ENCODE data around the gene DCTN3.
"Not testable (repeated sequence)": the region's sequence is repeated elsewhere in the genome, so short reads cannot be mapped to it uniquely, and the experiment has no call there.

DCTN3 gene

DNA sequence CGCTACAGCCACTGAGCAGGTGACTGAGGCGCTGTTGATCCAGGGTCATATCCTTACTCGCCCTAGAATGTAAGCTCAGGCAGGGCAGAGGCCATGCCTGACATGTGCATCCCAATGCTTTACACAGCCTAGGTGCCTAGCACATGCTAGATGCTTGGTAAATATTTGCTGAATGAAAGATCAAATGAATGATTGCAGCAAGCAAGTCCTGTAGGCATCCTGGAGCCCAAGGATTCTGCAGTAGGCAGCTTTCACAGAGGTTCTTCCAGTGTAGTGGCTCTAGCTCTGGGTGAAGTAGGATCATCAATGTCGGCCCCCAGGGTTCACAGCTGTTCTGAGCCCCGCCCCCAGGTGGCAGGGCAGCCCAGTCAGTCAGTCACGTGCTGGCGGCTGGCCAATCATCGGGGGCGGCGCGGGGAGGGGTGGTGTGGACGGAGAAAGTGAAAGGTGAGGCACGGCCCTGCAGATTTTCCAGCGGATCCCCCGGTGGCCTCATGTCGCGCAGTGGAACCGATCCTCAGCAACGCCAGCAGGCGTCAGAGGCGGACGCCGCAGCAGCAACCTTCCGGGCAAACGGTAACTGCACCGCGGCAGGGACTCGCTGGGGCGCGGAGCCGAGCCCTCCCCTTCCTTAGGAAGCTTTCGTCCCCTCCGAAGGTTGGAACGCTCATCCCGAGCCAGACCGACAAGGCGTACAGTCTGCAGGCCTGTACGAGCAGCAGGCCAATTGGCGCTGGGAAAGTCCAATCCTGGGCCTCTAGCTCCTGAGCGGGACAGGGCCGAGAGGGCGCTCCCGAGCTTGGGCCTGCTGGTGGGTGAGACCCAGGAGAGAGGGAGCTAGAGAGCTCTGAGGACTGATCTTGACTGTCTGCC lies 26.2 kb upstream of the DCTN3 start, which contains the start of gene GALT:
Gene GALT (plus strand): TSS at position 465 of the 873 bp plus-strand sequence. CDS start 30 bp downstream, at position 495.
- Histone ChIP-seq H3K9me3 (ENCODE audit: insufficient read depth, low read depth, low read length) (no peaks in the 10 kb centered on the region), H3K36me3 (ENCODE audit: insufficient read depth, low read length) (peaks cover 24% of the 10 kb centered on the region), H3K9ac (ENCODE audit: low read depth, low read length) (peak within 1 kb of the TSS; percentile 79), H3K27ac (ENCODE audit: low read depth, low read length) (peak within 1 kb of the TSS; percentile 84), H3K27me3 (ENCODE audit: insufficient read depth, low read length) (no peaks in the 10 kb centered on the region), H3K4me3 (ENCODE audit: low read length) (peak within 1 kb of the TSS; percentile 91), H3K4me1 (ENCODE audit: insufficient read depth, low read length) (peaks cover 19% of the 10 kb centered on the region)
- 7% methylated on average over 43 of the region's 43 CpGs for WGBS

DNA sequence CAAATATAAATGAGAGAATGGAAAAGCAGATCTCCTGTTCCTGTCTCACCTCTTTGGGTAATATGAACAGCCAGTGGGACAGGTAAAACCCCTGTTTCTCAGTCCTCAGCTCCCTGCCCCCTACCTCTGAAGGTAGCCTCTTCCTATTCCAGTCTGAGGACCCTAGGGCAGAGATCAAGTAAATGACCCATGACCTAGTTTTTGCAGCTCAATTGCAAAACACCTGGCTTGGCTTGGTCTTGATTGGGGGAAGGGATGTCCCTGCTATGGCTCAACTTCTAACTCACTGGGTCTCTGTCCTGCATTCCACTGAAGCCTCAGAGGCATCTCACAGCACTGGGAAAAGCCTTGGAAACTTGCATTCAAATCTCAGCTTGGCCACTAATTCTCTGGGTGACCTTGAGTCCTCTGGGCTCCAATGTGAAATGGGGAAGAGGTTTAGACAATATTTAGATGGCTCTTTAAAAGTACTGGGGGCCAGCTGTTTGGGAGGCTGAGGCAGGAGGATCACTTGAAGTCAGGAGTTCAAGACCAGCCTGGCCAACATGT lies 24.5 kb upstream of the DCTN3 start:
- Histone ChIP-seq H3K9me3 (ENCODE audit: insufficient read depth, low read depth, low read length) (no peaks in the 10 kb centered on the region), H3K27ac (ENCODE audit: low read depth, low read length) (peak overlapping the region; percentile 63; the same call in 1 of the 2 replicates), H3K4me1 (ENCODE audit: insufficient read depth, low read length) (peaks cover 19% of the 10 kb centered on the region), H3K27me3 (ENCODE audit: insufficient read depth, low read length) (no peaks in the 10 kb centered on the region), H3K9ac (ENCODE audit: low read depth, low read length) (no peak overlapping the region), H3K36me3 (ENCODE audit: insufficient read depth, low read length) (peaks cover 17% of the 10 kb centered on the region), H3K4me3 (ENCODE audit: low read length) (no peak overlapping the region)

- Histone ChIP-seq H3K9me3 (ENCODE audit: insufficient read depth, low read depth, low read length) (no peaks in the 10 kb centered on the region), H3K27ac (ENCODE audit: low read depth, low read length) (no peak overlapping the region), H3K27me3 (ENCODE audit: insufficient read depth, low read length) (peaks cover 2% of the 10 kb centered on the region; the same call in 1 of the 2 replicates), H3K4me3 (ENCODE audit: low read length) (no peak overlapping the region), H3K9ac (ENCODE audit: low read depth, low read length) (no peak overlapping the region), H3K36me3 (ENCODE audit: insufficient read depth, low read length) (no peaks in the 10 kb centered on the region), H3K4me1 (ENCODE audit: insufficient read depth, low read length) (peaks cover 22% of the 10 kb centered on the region)
- 85% methylated on average over 1 of the region's 1 CpG for WGBS
Observed at GRCh38 chr9:34642679-34643078, 22.4 kb upstream of the DCTN3 start.

GRCh38 chr9:34639322-34639721 lies 19.0 kb upstream of the DCTN3 start:
- H3K27me3 ChIP-seq (ENCODE audit: insufficient read depth, low read length); H3K4me3 ChIP-seq (ENCODE audit: low read length); H3K27ac ChIP-seq (ENCODE audit: low read depth, low read length); H3K9ac ChIP-seq (ENCODE audit: low read depth, low read length); H3K4me1 ChIP-seq (ENCODE audit: insufficient read depth, low read length); H3K36me3 ChIP-seq (ENCODE audit: insufficient read depth, low read length); H3K9me3 ChIP-seq (ENCODE audit: insufficient read depth, low read depth, low read length): not testable (repeated sequence)
- 93% methylated on average over 8 of the region's 8 CpGs for WGBS

DNA sequence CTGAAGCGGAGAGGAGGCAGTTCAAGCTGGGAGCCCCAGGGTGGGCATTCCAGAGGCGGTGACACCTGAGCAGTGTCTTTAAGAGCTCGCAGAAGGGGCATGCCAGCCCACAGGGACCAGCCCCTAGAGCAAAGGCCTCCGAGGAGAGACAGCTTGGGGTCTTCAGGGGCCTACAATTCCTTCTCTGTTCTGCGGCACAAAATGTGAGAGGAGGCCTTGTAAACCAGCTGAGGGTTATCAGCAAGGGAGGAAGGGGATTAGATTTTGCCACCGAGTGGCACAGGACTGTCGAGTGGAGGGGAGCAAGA lies 17.8 kb upstream of the DCTN3 start:
- H3K9me3 ChIP-seq (ENCODE audit: insufficient read depth, low read depth, low read length) = no peaks in the 10 kb centered on the region
- H3K27ac ChIP-seq (ENCODE audit: low read depth, low read length) = peak overlapping the region; percentile 55; the same call in 1 of the 2 replicates
- H3K4me3 ChIP-seq (ENCODE audit: low read length) = peak overlapping the region; percentile 74
- peaks cover 8% of the 10 kb centered on the region for H3K36me3 ChIP-seq (ENCODE audit: insufficient read depth, low read length)
- 22% methylated on average over 7 of the region's 7 CpGs for WGBS
- H3K27me3 ChIP-seq (ENCODE audit: insufficient read depth, low read length) = peaks cover 10% of the 10 kb centered on the region
- H3K4me1 ChIP-seq (ENCODE audit: insufficient read depth, low read length) = peaks cover 8% of the 10 kb centered on the region; the same call in 1 of the 2 replicates
- H3K9ac ChIP-seq (ENCODE audit: low read depth, low read length) = no peak overlapping the region; the same call in 1 of the 2 replicates

DNA sequence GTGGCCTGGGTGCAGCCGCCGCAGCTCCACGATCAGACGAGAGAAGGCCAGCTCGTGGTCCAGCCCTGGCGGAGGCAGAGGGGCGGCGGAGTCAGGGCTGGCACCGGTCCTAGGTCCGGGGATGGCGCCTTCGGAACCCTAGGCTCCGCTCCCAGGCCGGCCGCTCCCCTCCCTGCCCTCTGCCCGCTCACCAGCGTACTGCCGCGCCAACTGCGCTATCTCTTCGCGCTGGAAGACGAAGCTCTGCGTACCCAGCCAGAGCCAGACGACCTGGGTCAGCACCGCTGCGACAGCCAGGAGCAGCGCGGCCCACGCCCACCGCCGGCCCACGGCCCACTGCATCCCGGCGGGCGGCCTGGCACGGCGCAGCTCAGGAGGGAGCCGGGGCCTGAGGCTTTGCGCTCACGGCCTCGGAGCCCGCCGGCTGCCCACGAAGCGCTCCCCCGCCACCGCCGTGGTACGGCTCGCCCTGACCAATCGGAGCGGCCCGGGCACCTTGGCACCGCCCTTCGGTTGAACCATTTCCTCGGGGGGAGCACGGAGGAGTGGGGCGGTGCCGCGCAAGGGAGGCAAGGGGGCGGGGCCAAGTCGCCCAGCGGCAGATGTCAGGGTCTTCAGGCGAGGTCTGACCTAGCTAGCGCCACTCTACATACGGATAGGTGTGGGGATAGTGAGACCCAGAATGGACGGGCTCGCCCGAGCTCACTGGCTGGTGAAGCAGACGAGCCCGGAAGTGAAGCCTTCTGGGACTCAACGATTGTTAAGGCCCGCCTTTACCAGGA lies 17.3 kb upstream of the DCTN3 start, which contains the start of gene SIGMAR1:
Gene SIGMAR1 (minus strand): TSS at position 432 of the 782 bp plus-strand sequence. CDS start 90 bp downstream, at position 342.
- peaks cover 8% of the 10 kb centered on the region for H3K36me3 ChIP-seq (ENCODE audit: insufficient read depth, low read length)
- peaks cover 8% of the 10 kb centered on the region; the same call in 1 of the 2 replicates for H3K4me1 ChIP-seq (ENCODE audit: insufficient read depth, low read length)
- no peaks in the 10 kb centered on the region for H3K9me3 ChIP-seq (ENCODE audit: insufficient read depth, low read depth, low read length)
- peak within 1 kb of the TSS; percentile 55 for H3K27ac ChIP-seq (ENCODE audit: low read depth, low read length)
- WGBS = under 1% methylated on average over 74 of the region's 74 CpGs
- H3K4me3 ChIP-seq (ENCODE audit: low read length) = peak within 1 kb of the TSS; percentile 74
- peaks cover 12% of the 10 kb centered on the region for H3K27me3 ChIP-seq (ENCODE audit: insufficient read depth, low read length)
- H3K9ac ChIP-seq (ENCODE audit: low read depth, low read length) = peak within 1 kb of the TSS; percentile 74

DNA sequence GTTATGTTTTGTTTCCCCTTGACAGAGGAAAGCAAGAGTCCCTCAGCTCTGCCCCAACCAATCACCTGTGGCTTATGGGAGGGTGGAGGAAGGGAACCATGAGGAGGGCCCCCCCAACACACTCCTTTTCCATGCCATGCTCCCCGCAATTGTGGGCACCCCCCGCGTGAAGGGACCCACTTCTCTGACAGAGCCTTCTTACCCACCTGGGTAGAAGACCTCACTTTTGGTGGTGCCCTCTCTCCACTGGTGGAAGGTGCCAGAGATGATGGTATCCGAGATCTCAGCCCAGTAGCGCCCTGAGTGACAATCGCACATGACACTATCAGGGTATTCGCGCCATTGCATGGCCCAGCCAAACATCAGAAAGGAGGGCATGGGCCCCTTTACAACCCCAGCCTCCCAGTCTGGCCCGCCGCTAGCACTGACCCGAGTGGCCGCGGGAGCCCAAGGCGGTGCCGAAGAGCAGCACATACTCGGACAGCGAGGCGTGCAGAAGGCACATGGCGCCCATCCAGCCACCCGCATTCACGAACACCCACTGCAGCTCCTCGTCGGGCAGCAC lies 16.6 kb upstream of the DCTN3 start:
- no peaks in the 10 kb centered on the region for H3K9me3 ChIP-seq (ENCODE audit: insufficient read depth, low read depth, low read length)
- peaks cover 8% of the 10 kb centered on the region for H3K36me3 ChIP-seq (ENCODE audit: insufficient read depth, low read length)
- H3K27ac ChIP-seq (ENCODE audit: low read depth, low read length) = no peak overlapping the region
- 19% methylated on average over 23 of the region's 23 CpGs for WGBS
- peaks cover 8% of the 10 kb centered on the region; the same call in 1 of the 2 replicates for H3K4me1 ChIP-seq (ENCODE audit: insufficient read depth, low read length)
- peak overlapping the region; percentile 74 for H3K9ac ChIP-seq (ENCODE audit: low read depth, low read length)
- peaks cover 19% of the 10 kb centered on the region for H3K27me3 ChIP-seq (ENCODE audit: insufficient read depth, low read length)
- H3K4me3 ChIP-seq (ENCODE audit: low read length) = peak overlapping the region; percentile 74

- no peak overlapping the region for H3K9ac ChIP-seq (ENCODE audit: low read depth, low read length)
Observed at GRCh38 chr9:34635556-34635955, 15.3 kb upstream of the DCTN3 start.

DNA sequence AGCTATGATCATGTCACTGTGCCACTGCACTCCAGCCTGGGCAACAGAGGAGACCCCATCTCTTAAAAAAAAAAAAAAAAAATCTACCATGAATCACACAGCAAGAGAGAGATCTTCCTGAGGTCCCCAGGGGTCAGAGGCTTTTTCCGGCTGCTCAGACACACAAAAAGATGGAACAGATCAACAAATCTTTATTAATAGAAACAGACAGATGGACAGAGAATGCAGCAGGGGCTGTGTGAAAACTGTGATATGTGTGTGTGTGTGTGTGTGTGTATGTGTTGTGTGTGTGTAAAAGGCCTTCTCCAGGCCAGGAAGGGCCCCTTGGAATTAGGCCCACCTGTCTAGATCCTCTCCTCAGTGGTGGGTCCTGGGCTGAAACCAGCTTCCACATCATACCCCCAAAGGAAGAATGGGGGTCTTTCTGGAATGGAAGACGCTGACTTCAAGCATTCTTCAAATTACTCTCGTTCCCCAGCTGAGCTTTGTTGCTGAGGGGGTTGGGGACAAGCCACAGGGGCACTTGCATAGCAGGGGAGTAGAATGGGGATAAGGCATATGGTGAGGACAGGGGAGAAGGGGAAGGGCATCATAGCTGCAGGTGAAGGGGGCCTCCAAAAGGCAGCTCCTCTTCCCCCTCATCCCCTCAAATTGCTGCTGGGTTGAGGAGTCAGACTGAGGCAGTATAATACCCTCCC lies 14.4 kb upstream of the DCTN3 start:
- Histone ChIP-seq H3K4me1 (ENCODE audit: insufficient read depth, low read length) (peaks cover 8% of the 10 kb centered on the region; the same call in 1 of the 2 replicates), H3K36me3 (ENCODE audit: insufficient read depth, low read length) (peaks cover 8% of the 10 kb centered on the region), H3K9ac (ENCODE audit: low read depth, low read length) (no peak overlapping the region), H3K27me3 (ENCODE audit: insufficient read depth, low read length) (peaks cover 41% of the 10 kb centered on the region), H3K27ac (ENCODE audit: low read depth, low read length) (no peak overlapping the region), H3K4me3 (ENCODE audit: low read length) (no peak overlapping the region), H3K9me3 (ENCODE audit: insufficient read depth, low read depth, low read length) (no peaks in the 10 kb centered on the region)
- WGBS = 90% methylated on average over 3 of the region's 3 CpGs

More at GRCh38 chr9:34635556-34635955, 15.3 kb upstream of the DCTN3 start:
- Histone ChIP-seq H3K27me3 (ENCODE audit: insufficient read depth, low read length) (peaks cover 32% of the 10 kb centered on the region), H3K9me3 (ENCODE audit: insufficient read depth, low read depth, low read length) (no peaks in the 10 kb centered on the region), H3K4me3 (ENCODE audit: low read length) (no peak overlapping the region), H3K4me1 (ENCODE audit: insufficient read depth, low read length) (peaks cover 8% of the 10 kb centered on the region; the same call in 1 of the 2 replicates), H3K27ac (ENCODE audit: low read depth, low read length) (no peak overlapping the region), H3K36me3 (ENCODE audit: insufficient read depth, low read length) (peaks cover 8% of the 10 kb centered on the region)
- 94% methylated on average over 14 of the region's 14 CpGs for WGBS

- no peak overlapping the region for H3K27ac ChIP-seq (ENCODE audit: low read depth, low read length)
- peaks cover 8% of the 10 kb centered on the region; the same call in 1 of the 2 replicates for H3K4me1 ChIP-seq (ENCODE audit: insufficient read depth, low read length)
- H3K9me3 ChIP-seq (ENCODE audit: insufficient read depth, low read depth, low read length) = no peaks in the 10 kb centered on the region
- H3K36me3 ChIP-seq (ENCODE audit: insufficient read depth, low read length) = peaks cover 8% of the 10 kb centered on the region
- H3K9ac ChIP-seq (ENCODE audit: low read depth, low read length) = no peak overlapping the region
- 29% methylated on average over 3 of the region's 3 CpGs for WGBS
- H3K27me3 ChIP-seq (ENCODE audit: insufficient read depth, low read length) = peaks cover 46% of the 10 kb centered on the region
- H3K4me3 ChIP-seq (ENCODE audit: low read length) = no peak overlapping the region
Observed at GRCh38 chr9:34633851-34634550, 13.7 kb upstream of the DCTN3 start.
